Measurements from ENCODE around the gene GABBR2. TPM values are rescaled to one million over a fixed set of nuclear protein-coding genes. Genes with fewer than 3 reads are reported as not detected.

Gene GABBR2
- total and polyA plus RNA-seq, 2 experiments from 2014 or later: 0.89 to 1.3 TPM

DNA sequence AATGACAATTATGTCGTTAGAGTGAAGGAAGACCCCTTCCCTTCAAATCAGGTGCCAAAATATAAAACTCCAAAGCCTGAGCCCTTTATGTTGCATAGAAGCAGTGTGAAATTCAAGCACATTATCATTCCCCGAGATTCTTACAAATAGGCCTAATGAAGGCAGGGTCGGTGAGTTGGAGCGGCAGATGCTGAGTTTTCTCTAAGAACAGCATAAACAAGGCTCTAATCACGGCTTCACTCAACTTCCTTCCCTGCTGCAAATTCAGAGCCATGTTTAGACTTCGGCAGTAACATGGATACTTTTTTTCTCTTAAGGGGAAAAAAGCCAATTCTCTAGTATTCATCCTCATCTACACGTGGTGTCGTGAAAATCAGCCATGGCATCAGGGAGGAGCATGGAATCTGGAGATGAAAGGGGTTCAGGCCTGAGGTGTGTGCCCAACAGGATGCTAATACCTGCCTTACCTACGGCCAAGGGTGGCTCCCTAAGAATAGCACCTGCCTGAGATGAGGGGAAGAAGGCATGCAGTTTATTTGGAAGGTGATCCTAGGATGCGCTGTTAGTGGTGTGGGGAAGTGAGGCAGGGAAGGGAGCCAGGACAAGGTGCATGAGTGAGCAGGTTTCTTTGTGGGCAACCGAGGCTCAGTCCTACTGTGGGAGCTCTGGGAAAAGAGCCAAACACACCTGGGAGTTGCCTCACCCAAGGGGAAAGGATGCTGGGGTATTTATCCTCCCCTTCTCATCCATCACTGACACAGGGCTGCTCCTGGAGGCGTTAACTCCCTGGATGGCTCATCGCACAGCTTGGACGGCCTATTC lies 306.5 kb downstream of the GABBR2 start:
- no peaks in the 10 kb centered on the region for H3K36me3 Mint-ChIP-seq (ENCODE audit: low read depth)
- H4K20me1 ChIP-seq (replicated peaks; ENCODE audit: insufficient read depth): no peaks in the 10 kb centered on the region
- peaks cover 16% of the 10 kb centered on the region for H3K4me1 Mint-ChIP-seq
- no peak overlapping the region for H3K27ac ChIP-seq (ENCODE audit: low read depth)
- no peaks in the 10 kb centered on the region for H3F3A ChIP-seq (replicated peaks; ENCODE audit: low read depth)
- no peak overlapping the region for H2AFZ ChIP-seq
- no peak overlapping the region for H3K4me3 ChIP-seq
- TF ChIP-seq, protein P1, sequence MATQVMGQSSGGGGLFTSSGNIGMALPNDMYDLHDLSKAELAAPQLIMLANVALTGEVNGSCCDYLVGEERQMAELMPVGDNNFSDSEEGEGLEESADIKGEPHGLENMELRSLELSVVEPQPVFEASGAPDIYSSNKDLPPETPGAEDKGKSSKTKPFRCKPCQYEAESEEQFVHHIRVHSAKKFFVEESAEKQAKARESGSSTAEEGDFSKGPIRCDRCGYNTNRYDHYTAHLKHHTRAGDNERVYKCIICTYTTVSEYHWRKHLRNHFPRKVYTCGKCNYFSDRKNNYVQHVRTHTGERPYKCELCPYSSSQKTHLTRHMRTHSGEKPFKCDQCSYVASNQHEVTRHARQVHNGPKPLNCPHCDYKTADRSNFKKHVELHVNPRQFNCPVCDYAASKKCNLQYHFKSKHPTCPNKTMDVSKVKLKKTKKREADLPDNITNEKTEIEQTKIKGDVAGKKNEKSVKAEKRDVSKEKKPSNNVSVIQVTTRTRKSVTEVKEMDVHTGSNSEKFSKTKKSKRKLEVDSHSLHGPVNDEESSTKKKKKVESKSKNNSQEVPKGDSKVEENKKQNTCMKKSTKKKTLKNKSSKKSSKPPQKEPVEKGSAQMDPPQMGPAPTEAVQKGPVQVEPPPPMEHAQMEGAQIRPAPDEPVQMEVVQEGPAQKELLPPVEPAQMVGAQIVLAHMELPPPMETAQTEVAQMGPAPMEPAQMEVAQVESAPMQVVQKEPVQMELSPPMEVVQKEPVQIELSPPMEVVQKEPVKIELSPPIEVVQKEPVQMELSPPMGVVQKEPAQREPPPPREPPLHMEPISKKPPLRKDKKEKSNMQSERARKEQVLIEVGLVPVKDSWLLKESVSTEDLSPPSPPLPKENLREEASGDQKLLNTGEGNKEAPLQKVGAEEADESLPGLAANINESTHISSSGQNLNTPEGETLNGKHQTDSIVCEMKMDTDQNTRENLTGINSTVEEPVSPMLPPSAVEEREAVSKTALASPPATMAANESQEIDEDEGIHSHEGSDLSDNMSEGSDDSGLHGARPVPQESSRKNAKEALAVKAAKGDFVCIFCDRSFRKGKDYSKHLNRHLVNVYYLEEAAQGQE (IDR thresholded peaks at IDR 0.05; ENCODE audit: unreplicated experiment): no peak
- TF ChIP-seq, protein P2, sequence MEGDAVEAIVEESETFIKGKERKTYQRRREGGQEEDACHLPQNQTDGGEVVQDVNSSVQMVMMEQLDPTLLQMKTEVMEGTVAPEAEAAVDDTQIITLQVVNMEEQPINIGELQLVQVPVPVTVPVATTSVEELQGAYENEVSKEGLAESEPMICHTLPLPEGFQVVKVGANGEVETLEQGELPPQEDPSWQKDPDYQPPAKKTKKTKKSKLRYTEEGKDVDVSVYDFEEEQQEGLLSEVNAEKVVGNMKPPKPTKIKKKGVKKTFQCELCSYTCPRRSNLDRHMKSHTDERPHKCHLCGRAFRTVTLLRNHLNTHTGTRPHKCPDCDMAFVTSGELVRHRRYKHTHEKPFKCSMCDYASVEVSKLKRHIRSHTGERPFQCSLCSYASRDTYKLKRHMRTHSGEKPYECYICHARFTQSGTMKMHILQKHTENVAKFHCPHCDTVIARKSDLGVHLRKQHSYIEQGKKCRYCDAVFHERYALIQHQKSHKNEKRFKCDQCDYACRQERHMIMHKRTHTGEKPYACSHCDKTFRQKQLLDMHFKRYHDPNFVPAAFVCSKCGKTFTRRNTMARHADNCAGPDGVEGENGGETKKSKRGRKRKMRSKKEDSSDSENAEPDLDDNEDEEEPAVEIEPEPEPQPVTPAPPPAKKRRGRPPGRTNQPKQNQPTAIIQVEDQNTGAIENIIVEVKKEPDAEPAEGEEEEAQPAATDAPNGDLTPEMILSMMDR (conservative IDR thresholded peaks at IDR 0.05; ENCODE audit: low read depth in 2 of 2): no peak
- TF ChIP-seq, protein P3, sequence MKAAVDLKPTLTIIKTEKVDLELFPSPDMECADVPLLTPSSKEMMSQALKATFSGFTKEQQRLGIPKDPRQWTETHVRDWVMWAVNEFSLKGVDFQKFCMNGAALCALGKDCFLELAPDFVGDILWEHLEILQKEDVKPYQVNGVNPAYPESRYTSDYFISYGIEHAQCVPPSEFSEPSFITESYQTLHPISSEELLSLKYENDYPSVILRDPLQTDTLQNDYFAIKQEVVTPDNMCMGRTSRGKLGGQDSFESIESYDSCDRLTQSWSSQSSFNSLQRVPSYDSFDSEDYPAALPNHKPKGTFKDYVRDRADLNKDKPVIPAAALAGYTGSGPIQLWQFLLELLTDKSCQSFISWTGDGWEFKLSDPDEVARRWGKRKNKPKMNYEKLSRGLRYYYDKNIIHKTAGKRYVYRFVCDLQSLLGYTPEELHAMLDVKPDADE (IDR thresholded peaks at IDR 0.05): no peak
- TF ChIP-seq JUNB (IDR thresholded peaks at IDR 0.05; ENCODE audit: unreplicated experiment): no peak
- H3K79me2 ChIP-seq (replicated peaks; ENCODE audit: insufficient read depth): no peaks in the 10 kb centered on the region
- H3K4me1 ChIP-seq (ENCODE audit: insufficient read depth): peaks cover 21% of the 10 kb centered on the region
- 0 out of 2 replicates have a peak, but pooled peaks cover 3% of the 10 kb centered on the region for H3K9me2 ChIP-seq (ENCODE audit: insufficient read depth)
- peaks cover 2% of the 10 kb centered on the region for H3K27me3 Mint-ChIP-seq (ENCODE audit: insufficient read depth, low read depth, poor library complexity)
- H3K4me2 ChIP-seq: 0 out of 2 replicates have a peak overlapping the region, but pooled peaks have one; percentile 0
- no peak overlapping the region for H3K27ac Mint-ChIP-seq
- peak; percentile 58; the same call in 2 of the 3 replicates for ATAC-seq
- H3K27me3 ChIP-seq (ENCODE audit: insufficient read depth): no peaks in the 10 kb centered on the region
- H3K9me3 Mint-ChIP-seq: no peaks in the 10 kb centered on the region
- peak; percentile 32 for DNase-seq (ENCODE audit: low spot score)
- no peak overlapping the region for H3K4me3 Mint-ChIP-seq
- no peaks in the 10 kb centered on the region for H3K36me3 ChIP-seq (ENCODE audit: insufficient read depth)

All from GM23338 (cell line).